Chondrocyte (in vitro differentiated cells): ENCODE results near the gene EPHB2. TPM values are rescaled to one million over a fixed set of nuclear protein-coding genes. Genes with fewer than 3 reads are reported as not detected.
"Not testable (repeated sequence)": the region's sequence is repeated elsewhere in the genome, so short reads cannot be mapped to it uniquely, and the experiment has no call there.

Experiments
- DNase-seq: peaks from one replicate; pipeline ENCODE4 v3.0.0; 2021; ENCODE audit warnings: mixed read lengths, low spot score
- H3K27ac Mint-ChIP-seq: one replicate; pipeline ENCODE4 v1.8.0; 2021; ENCODE audit warnings: mild to moderate bottlenecking, moderate library complexity, mixed read lengths; ENCODE audit not compliant: unreplicated experiment
- H3K27me3 Mint-ChIP-seq: 2 replicates; pipeline ENCODE4 v1.8.0; 2021; ENCODE audit warnings: low read depth, mixed read lengths
- H3K36me3 Mint-ChIP-seq: 2 replicates; pipeline ENCODE4 v1.8.0; 2021; ENCODE audit warnings: low read depth, mixed read lengths
- H3K4me1 Mint-ChIP-seq: 2 replicates; pipeline ENCODE4 v1.8.0; 2021; ENCODE audit warnings: low read depth, mild to moderate bottlenecking, mixed read lengths
- H3K4me3 Mint-ChIP-seq: one replicate; pipeline ENCODE4 v1.8.0; 2021; ENCODE audit warnings: mild to moderate bottlenecking, moderate library complexity, mixed read lengths; ENCODE audit not compliant: unreplicated experiment
- H3K9me3 Mint-ChIP-seq: 2 replicates; pipeline ENCODE4 v1.8.0; 2021; ENCODE audit warnings: low read depth, mixed read lengths
- total RNA-seq: library from RNA; stranded (reverse); gene quantifications from 3 replicates; pipeline ENCODE4 v1.2.1, GENCODE V29; 2021
- TF ChIP-seq, protein P1 (sequence below): fragments of 200-600 bp; sonication (generic); IDR thresholded peaks from 2 replicates; pipeline ENCODE4 v1.5.0; 2021; ENCODE audit warnings: antibody characterized with exemption, mild to moderate bottlenecking, moderate library complexity

The EPHB2 gene
- total RNA-seq, 1 donor from 2014 or later: 44.6 TPM

DNA sequence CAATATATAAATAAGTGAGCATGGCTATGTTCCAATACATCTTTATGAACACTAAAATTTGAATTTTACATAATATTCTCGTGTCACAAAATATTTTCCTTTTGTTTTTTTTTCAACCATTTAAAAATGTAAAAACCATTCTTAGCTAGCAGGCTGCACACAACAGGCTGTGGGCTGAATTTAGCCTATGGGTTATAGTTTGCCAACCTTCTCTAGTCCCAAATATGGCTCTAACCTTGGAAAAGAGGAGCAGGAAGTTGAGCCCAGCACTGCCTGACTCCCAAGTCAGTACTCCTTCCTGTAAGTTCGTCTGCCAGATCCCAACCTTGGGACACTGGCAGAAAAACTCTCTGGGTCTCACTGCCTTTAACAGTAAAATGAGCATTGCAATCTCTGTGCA, 44.2 kb upstream of the EPHB2 start:
- Mint-ChIP-seq H3K36me3 (no peaks in the 10 kb centered on the region), H3K4me1 (no peaks in the 10 kb centered on the region), H3K27me3 (peaks cover 52% of the 10 kb centered on the region), H3K9me3 (no peaks in the 10 kb centered on the region), H3K27ac (no peak overlapping the region), H3K4me3 (no peak overlapping the region)
- TF ChIP-seq, protein P1, sequence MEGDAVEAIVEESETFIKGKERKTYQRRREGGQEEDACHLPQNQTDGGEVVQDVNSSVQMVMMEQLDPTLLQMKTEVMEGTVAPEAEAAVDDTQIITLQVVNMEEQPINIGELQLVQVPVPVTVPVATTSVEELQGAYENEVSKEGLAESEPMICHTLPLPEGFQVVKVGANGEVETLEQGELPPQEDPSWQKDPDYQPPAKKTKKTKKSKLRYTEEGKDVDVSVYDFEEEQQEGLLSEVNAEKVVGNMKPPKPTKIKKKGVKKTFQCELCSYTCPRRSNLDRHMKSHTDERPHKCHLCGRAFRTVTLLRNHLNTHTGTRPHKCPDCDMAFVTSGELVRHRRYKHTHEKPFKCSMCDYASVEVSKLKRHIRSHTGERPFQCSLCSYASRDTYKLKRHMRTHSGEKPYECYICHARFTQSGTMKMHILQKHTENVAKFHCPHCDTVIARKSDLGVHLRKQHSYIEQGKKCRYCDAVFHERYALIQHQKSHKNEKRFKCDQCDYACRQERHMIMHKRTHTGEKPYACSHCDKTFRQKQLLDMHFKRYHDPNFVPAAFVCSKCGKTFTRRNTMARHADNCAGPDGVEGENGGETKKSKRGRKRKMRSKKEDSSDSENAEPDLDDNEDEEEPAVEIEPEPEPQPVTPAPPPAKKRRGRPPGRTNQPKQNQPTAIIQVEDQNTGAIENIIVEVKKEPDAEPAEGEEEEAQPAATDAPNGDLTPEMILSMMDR: no peak
- no peak for DNase-seq

DNA sequence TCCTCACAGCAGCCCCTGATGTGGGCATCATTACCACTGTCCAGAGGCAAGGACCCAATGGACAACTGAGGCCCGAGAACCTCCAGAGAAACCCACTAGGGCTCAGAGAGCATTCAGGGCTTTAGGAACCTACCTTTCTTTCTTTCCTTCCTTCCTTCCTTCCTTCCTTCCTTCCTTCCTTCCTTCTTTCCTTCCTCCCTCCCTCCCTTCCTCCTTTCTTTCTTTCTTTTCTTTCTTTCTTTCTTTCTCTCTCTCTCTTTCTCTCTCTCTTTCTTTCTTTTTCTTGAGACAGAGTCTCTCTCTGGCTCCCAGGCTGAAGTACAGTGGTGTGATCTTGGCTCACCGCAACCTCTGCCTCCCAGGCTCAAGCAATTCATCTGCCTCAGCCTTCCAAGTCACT, 41.8 kb upstream of the EPHB2 start:
- H3K27me3 Mint-ChIP-seq: peaks cover 43% of the 10 kb centered on the region
- not testable (repeated sequence) for H3K27ac Mint-ChIP-seq

DNA sequence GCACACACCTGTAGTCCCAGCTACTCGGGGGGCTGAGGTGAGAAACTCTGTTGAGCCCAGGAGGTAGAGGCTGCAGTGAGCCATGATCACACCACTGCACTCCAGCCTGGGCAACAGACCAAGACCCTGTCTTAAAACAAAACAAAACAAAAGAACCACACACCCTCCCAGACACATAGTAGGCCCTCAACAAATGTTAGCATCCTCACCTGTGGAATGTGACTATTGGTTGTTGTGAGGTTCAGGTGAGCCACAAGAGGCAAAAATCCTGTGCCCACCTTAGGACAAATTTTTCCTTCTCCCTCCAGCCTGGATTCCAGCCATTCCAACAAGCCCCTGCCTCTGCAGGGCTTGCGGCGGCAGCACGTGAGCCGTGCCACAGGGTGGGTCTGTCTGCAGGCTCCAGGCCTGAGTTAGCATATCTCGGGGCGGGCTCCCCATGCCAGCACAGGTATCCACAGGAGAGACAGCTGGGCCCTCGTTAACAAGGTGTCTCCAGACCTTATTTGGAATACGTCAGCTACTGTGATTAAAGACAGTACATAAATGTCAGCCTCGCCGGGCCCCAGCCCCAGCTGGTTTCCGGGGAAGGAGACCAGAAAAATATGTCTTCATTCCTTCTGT, 40.2 kb upstream of the EPHB2 start:
- DNase-seq: no peak
- peaks cover 6% of the 10 kb centered on the region for H3K4me1 Mint-ChIP-seq
- H3K36me3 Mint-ChIP-seq: no peaks in the 10 kb centered on the region
- TF ChIP-seq, protein P1: no peak
- H3K27me3 Mint-ChIP-seq: peaks cover 37% of the 10 kb centered on the region
- H3K27ac Mint-ChIP-seq: no peak overlapping the region
- H3K4me3 Mint-ChIP-seq: no peak overlapping the region
- H3K9me3 Mint-ChIP-seq: no peaks in the 10 kb centered on the region

More for the DNA sequence above, 41.8 kb upstream of the EPHB2 start:
- not testable (repeated sequence) for DNase-seq, H3K4me1 Mint-ChIP-seq, H3K9me3 Mint-ChIP-seq, H3K4me3 Mint-ChIP-seq, H3K36me3 Mint-ChIP-seq

DNA sequence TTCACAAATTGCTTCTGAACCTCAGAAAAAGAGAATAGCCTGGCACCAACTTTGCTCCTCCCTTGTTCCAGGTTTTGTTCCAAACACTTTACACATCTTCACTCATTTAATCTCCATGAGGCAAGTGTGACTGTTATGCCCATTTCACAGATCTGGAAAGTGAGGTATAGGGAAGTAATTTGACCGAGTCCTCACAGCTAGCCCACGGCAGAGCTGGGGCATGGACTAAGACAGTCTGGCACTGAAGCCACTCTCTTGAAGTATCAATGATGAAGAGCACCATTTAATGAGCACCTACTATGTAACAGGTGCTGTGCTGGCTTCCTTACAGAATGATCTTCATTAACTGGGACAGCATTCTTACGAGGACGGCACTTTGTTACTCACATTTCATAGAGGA, 38.6 kb upstream of the EPHB2 start:
- Mint-ChIP-seq H3K9me3 (no peaks in the 10 kb centered on the region), H3K4me3 (no peak overlapping the region)

DNA sequence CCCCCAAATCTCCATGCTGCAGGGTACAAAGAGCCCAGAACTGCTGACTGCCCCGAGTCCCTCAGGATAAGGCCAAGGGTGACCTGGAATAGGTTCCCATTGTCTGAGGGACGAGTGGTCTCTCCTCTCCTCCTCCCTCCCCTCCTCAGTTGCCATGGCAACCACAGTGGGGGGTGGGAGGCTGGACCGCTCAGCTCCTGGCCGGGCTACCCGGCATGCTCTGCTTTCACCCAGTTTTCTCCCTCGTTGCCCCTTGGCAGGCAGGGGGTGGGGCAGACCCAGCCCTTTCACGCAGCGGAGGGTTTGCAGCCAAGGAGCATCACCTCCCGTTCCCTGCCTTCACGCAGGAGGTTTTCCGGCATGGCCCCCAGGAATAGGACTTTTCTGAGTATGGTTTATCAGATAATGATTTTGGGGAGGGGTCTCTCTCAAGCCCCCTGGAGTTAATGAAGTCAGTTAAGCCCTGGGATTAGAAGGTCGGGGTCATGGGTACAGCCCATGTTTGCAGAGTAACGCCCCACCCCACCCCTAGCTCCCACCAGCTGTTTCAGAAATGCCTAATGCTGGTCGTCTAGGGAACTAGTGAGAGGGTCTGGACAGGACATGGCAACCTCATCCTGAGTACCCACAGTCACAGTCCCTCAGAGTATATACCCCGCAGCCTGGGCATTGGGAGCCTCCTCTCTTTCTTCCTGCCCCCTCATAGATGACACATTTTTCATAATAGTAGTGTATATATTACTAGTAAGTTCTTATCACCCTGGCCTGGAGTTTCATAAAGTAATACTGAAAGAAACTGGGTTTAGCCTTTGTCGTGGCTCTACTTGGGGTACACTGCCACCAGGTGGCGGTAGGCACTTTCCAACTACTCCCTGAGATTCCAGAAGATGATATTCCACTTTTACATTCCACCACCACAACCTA, 36.9 kb upstream of the EPHB2 start:
- Mint-ChIP-seq H3K27ac (no peak overlapping the region), H3K9me3 (no peaks in the 10 kb centered on the region), H3K4me3 (no peak overlapping the region), H3K4me1 (peaks cover 6% of the 10 kb centered on the region), H3K27me3 (peaks cover 32% of the 10 kb centered on the region), H3K36me3 (no peaks in the 10 kb centered on the region)
- no peak for DNase-seq
- TF ChIP-seq, protein P1: peak; percentile 93

More for the DNA sequence above, 38.6 kb upstream of the EPHB2 start:
- Mint-ChIP-seq H3K36me3 (no peaks in the 10 kb centered on the region), H3K27ac (no peak overlapping the region), H3K27me3 (peaks cover 37% of the 10 kb centered on the region), H3K4me1 (peaks cover 6% of the 10 kb centered on the region)
- no peak for DNase-seq
- TF ChIP-seq, protein P1: no peak
